Fibroblast of lung (primary cell): ENCODE results near the gene MYRIP.

Experiments
- CTCF ChIP-seq, 2 donors: IDR thresholded peaks in 1 of 2; conservative IDR thresholded peaks in 1 of 2; 1 replicate in 1 of 2; 2 replicates in 1 of 2; pipeline ENCODE4 v1.5.1; 2011 to 2012; ENCODE audit warnings: low read length in 2 of 2, control low read depth in 1 of 2, inconsistent platforms in 1 of 2, low read depth in 1 of 2, mild to moderate bottlenecking in 1 of 2
- EZH2 ChIP-seq: IDR thresholded peaks from 2 replicates; pipeline ENCODE4 v1.5.1; 2012; ENCODE audit warnings: low read length, control low read depth, mild to moderate bottlenecking; ENCODE audit errors: missing control alignments

GRCh38 chr3:40267937-40268724 is 458.7 kb downstream of the MYRIP start:
- TF ChIP-seq CTCF (conservative IDR thresholded peaks at IDR 0.05 in 1 of 2, IDR thresholded peaks at IDR 0.05 in 1 of 2; ENCODE audit: low read depth in 1 of 2, low read length in 2 of 2) (no peak), EZH2 (no peak)
